Endothelial cell (in vitro differentiated cells): ENCODE measurements around the gene PLEKHA6. TPM values are rescaled to one million over a fixed set of nuclear protein-coding genes. Genes with fewer than 3 reads are reported as not detected.

Experiments used
- DNase-seq: peaks from one replicate; pipeline ENCODE4 v3.0.0; 2021; ENCODE audit warnings: low spot score
- H3K27ac Mint-ChIP-seq: one replicate; pipeline ENCODE4 v1.8.0; 2021; ENCODE audit warnings: mixed read lengths, inconsistent platforms; ENCODE audit not compliant: unreplicated experiment
- H3K27me3 Mint-ChIP-seq: one replicate; pipeline ENCODE4 v1.8.0; 2021; ENCODE audit warnings: mild to moderate bottlenecking, moderate library complexity, mixed read lengths, inconsistent platforms; ENCODE audit not compliant: unreplicated experiment
- H3K36me3 Mint-ChIP-seq: one replicate; pipeline ENCODE4 v1.8.0; 2021; ENCODE audit warnings: mild to moderate bottlenecking, low read depth, mixed read lengths, inconsistent platforms; ENCODE audit not compliant: unreplicated experiment
- H3K4me1 Mint-ChIP-seq: one replicate; pipeline ENCODE4 v1.8.0; 2021; ENCODE audit warnings: mild to moderate bottlenecking, mixed read lengths, inconsistent platforms; ENCODE audit not compliant: unreplicated experiment
- H3K4me3 Mint-ChIP-seq: one replicate; pipeline ENCODE4 v1.8.0; 2021; ENCODE audit warnings: mild to moderate bottlenecking, mixed read lengths, inconsistent platforms; ENCODE audit not compliant: unreplicated experiment
- H3K9me3 Mint-ChIP-seq: one replicate; pipeline ENCODE4 v1.8.0; 2021; ENCODE audit warnings: mixed read lengths, inconsistent platforms; ENCODE audit not compliant: unreplicated experiment
- total RNA-seq: library from RNA; stranded (reverse); fragmentation: NEBNext Ultra II Directional; extraction: Animal tissue kit (Norgen Biotek cat#: 25700); gene quantifications from one replicate; pipeline ENCODE4 v1.2.1, GENCODE V29; 2021; ENCODE audit not compliant: unreplicated experiment
- TF ChIP-seq, protein P1 (sequence below): fragments of 200-600 bp; sonication (generic); IDR thresholded peaks from one replicate; pipeline ENCODE4 v1.5.0; 2021; ENCODE audit warnings: antibody characterized with exemption; ENCODE audit not compliant: unreplicated experiment

PLEKHA6 gene
- total RNA-seq, 1 donor from 2014 or later: 3.7 TPM

DNA sequence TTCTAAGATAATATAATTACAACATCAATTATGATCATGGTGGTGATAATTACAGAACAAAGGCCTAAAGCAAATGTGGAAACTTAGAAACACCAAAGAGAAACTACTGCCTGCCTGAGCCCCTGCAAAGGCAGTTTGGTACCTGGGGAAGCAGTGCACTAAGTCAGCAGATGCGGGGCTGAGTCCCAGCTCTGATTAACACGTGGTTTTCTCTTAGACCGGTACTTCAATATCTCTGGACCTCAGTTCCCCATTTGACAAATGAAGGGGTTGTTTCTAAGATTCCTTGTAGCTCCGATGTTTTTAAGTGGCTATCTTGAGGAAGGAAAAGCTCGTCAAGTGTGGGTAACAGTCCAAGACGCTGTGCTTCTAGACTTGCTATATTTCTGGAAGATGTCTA, 16.7 kb upstream of the PLEKHA6 start:
- TF ChIP-seq, protein P1, sequence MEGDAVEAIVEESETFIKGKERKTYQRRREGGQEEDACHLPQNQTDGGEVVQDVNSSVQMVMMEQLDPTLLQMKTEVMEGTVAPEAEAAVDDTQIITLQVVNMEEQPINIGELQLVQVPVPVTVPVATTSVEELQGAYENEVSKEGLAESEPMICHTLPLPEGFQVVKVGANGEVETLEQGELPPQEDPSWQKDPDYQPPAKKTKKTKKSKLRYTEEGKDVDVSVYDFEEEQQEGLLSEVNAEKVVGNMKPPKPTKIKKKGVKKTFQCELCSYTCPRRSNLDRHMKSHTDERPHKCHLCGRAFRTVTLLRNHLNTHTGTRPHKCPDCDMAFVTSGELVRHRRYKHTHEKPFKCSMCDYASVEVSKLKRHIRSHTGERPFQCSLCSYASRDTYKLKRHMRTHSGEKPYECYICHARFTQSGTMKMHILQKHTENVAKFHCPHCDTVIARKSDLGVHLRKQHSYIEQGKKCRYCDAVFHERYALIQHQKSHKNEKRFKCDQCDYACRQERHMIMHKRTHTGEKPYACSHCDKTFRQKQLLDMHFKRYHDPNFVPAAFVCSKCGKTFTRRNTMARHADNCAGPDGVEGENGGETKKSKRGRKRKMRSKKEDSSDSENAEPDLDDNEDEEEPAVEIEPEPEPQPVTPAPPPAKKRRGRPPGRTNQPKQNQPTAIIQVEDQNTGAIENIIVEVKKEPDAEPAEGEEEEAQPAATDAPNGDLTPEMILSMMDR: no peak
- peaks cover 7% of the 10 kb centered on the region for H3K27me3 Mint-ChIP-seq
- H3K4me1 Mint-ChIP-seq: peaks cover 4% of the 10 kb centered on the region

DNA sequence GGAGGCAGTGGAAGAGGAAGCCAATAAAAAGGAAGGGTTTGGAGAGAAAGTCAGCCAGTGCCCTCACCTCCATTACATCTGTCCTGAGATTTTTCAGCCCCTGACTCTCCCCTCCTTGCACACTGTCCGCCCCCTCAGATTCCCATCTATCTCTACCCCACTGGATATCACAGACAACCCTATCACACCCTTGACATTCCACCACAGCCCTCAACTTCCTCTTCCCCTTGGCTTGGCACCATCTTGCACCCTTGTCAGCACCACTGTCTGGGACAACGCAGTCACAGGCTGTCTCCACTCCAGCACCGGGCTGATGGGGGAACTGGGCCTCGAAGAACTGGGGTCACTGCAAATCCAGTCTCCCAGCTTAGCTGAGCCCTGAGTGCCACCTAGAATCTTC, 14.2 kb upstream of the PLEKHA6 start:
- TF ChIP-seq, protein P1: no peak

More for the DNA sequence above, 16.7 kb upstream of the PLEKHA6 start:
- DNase-seq: no peak
- Mint-ChIP-seq H3K27ac (no peak overlapping the region), H3K4me3 (no peak overlapping the region), H3K36me3 (no peaks in the 10 kb centered on the region), H3K9me3 (no peaks in the 10 kb centered on the region)

DNA sequence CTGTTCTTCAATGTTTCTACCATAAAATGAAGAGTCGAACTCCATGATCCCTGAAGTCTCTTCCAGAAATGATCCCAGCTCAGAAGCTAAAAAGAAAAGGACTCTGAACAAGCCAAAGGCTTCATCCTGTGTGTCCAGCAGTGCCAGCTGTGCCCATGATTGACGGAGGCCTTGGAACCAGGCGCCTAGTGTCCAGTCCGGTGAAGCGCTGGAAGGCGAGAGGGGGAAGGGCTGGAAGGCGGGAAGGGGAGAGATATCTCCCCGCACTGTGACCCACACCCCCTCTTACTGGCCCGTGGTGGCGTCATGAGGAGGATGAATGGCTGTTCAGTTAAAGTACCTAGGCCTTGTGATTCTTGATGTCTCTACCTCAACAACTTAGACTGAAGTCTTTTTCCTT, 10.4 kb upstream of the PLEKHA6 start:
- Mint-ChIP-seq H3K4me3 (no peak overlapping the region), H3K9me3 (no peaks in the 10 kb centered on the region), H3K4me1 (peaks cover 17% of the 10 kb centered on the region), H3K27me3 (no peaks in the 10 kb centered on the region), H3K36me3 (peaks cover 3% of the 10 kb centered on the region), H3K27ac (no peak overlapping the region)
- DNase-seq: no peak
- TF ChIP-seq, protein P1: no peak

More for the DNA sequence above, 14.2 kb upstream of the PLEKHA6 start:
- H3K4me3 Mint-ChIP-seq: no peak overlapping the region
- no peaks in the 10 kb centered on the region for H3K36me3 Mint-ChIP-seq
- H3K9me3 Mint-ChIP-seq: no peaks in the 10 kb centered on the region
- peaks cover 8% of the 10 kb centered on the region for H3K4me1 Mint-ChIP-seq
- no peak for DNase-seq
- H3K27me3 Mint-ChIP-seq: peaks cover 4% of the 10 kb centered on the region
- H3K27ac Mint-ChIP-seq: no peak overlapping the region

DNA sequence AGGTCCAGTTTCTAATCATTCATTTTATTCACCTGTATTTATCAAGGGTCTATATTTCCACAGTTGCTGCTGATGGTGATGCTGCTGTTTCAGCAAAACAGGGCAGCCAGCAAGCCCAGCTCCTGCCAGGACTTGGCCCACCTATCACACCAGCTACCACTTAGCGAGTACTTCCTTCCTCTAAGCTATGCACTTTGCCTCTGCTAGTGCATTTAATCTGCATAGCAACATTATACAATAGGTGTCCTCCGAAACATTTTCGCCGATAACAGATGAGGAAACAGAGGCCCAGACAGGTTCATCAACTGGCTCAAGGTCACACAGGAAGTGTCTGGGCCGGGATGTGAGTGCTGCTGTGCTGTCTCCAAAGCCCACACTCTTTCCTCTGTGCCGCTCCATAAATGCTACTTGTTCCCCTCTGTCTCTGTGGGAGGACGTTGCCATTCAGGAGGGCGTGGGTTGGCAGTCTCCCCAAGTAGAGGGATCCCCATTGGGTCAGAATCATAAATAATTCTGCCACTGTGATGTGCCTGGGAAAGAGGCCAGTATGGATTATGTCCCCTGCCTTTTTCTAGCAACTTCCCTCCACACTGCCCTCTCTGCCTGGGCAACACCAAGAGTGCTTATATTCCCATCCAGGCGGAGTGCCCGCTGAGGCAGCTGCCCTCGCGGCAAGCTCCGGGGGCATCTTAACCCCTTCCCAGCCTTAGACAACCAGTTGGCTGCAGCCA, 9.4 kb upstream of the PLEKHA6 start:
- DNase-seq: no peak
- Mint-ChIP-seq H3K4me1 (peaks cover 17% of the 10 kb centered on the region), H3K36me3 (peaks cover 3% of the 10 kb centered on the region), H3K27me3 (peaks cover 5% of the 10 kb centered on the region), H3K4me3 (no peak overlapping the region), H3K27ac (no peak overlapping the region), H3K9me3 (no peaks in the 10 kb centered on the region)
- TF ChIP-seq, protein P1: no peak

DNA sequence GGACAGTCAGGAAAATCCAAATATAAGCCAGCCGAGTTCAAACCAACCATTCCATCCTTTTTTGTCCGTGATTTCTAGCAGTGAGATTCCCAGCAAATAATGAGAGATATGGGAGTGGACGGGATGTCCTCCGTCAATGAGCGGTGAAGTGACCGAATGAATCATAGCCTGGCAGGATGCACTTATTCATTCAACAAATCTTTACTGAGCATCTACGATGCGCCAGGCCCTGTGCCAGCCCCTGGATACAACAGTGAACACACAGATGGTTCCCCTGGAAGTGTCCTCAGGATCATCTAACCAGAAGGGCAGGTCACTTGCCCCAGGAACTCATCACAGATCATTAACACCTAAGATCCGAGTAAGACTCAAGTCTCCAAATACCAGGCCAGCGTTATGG, 8.2 kb upstream of the PLEKHA6 start:
- Mint-ChIP-seq H3K27me3 (peaks cover 5% of the 10 kb centered on the region), H3K9me3 (no peaks in the 10 kb centered on the region), H3K36me3 (peaks cover 3% of the 10 kb centered on the region), H3K27ac (no peak overlapping the region), H3K4me1 (peaks cover 21% of the 10 kb centered on the region), H3K4me3 (no peak overlapping the region)
- no peak for DNase-seq
- TF ChIP-seq, protein P1: no peak
